Measurements from ENCODE around the gene ZBTB42.

Gene ZBTB42

GRCh38 chr14:104767634-104767918, 33.3 kb upstream of the ZBTB42 start:
- in situ Hi-C loops (cut with HindIII; ENCODE audit: low pct_ligation_motif_present, low pct_unique_long_range_greater_than_20kb, low sequenced_read_pairs): no loop called here
- no peak for DNase-seq

GRCh38 chr14:104768437-104769323, 32.2 kb upstream of the ZBTB42 start:
- in situ Hi-C loops (cut with HindIII; ENCODE audit: low pct_ligation_motif_present, low pct_unique_long_range_greater_than_20kb, low sequenced_read_pairs): no loop called here
- DNase-seq: peak; percentile 71

GRCh38 chr14:104769324-104770071, 31.4 kb upstream of the ZBTB42 start:
- DNase-seq: no peak
- in situ Hi-C loops (cut with HindIII; ENCODE audit: low pct_ligation_motif_present, low pct_unique_long_range_greater_than_20kb, low sequenced_read_pairs): no loop called here

GRCh38 chr14:104770072-104770579, 30.8 kb upstream of the ZBTB42 start:
- DNase-seq: no peak
- in situ Hi-C loops (cut with HindIII; ENCODE audit: low pct_ligation_motif_present, low pct_unique_long_range_greater_than_20kb, low sequenced_read_pairs): no loop called here

- no peak for DNase-seq
- in situ Hi-C loops (cut with HindIII; ENCODE audit: low pct_ligation_motif_present, low pct_unique_long_range_greater_than_20kb, low sequenced_read_pairs): no loop called here
Measured at GRCh38 chr14:104770851-104771272, 30.0 kb upstream of the ZBTB42 start.

- no peak for DNase-seq
- in situ Hi-C loops (cut with HindIII; ENCODE audit: low pct_ligation_motif_present, low pct_unique_long_range_greater_than_20kb, low sequenced_read_pairs): no loop called here
Measured at GRCh38 chr14:104771374-104771773, 29.5 kb upstream of the ZBTB42 start.

- in situ Hi-C loops (cut with HindIII; ENCODE audit: low pct_ligation_motif_present, low pct_unique_long_range_greater_than_20kb, low sequenced_read_pairs): no loop called here
Measured at GRCh38 chr14:104771918-104772706, 28.8 kb upstream of the ZBTB42 start.

GRCh38 chr14:104772707-104773504, 28.0 kb upstream of the ZBTB42 start:
- no peak for DNase-seq
- in situ Hi-C loops (cut with HindIII; ENCODE audit: low pct_ligation_motif_present, low pct_unique_long_range_greater_than_20kb, low sequenced_read_pairs): no loop called here

More at GRCh38 chr14:104771918-104772706, 28.8 kb upstream of the ZBTB42 start:
- no peak for DNase-seq

- in situ Hi-C loops (cut with HindIII; ENCODE audit: low pct_ligation_motif_present, low pct_unique_long_range_greater_than_20kb, low sequenced_read_pairs): no loop called here
Measured at GRCh38 chr14:104773505-104774452, 27.1 kb upstream of the ZBTB42 start.

GRCh38 chr14:104774453-104775072, 26.3 kb upstream of the ZBTB42 start:
- in situ Hi-C loops (cut with HindIII; ENCODE audit: low pct_ligation_motif_present, low pct_unique_long_range_greater_than_20kb, low sequenced_read_pairs): no loop called here
- DNase-seq: no peak

More at GRCh38 chr14:104773505-104774452, 27.1 kb upstream of the ZBTB42 start:
- no peak for DNase-seq

- in situ Hi-C loops (cut with HindIII; ENCODE audit: low pct_ligation_motif_present, low pct_unique_long_range_greater_than_20kb, low sequenced_read_pairs): no loop called here
- no peak for DNase-seq
Measured at GRCh38 chr14:104775073-104775489, 25.8 kb upstream of the ZBTB42 start.

GRCh38 chr14:104776481-104776880, 24.4 kb upstream of the ZBTB42 start:
- no peak for DNase-seq
- in situ Hi-C loops (cut with HindIII; ENCODE audit: low pct_ligation_motif_present, low pct_unique_long_range_greater_than_20kb, low sequenced_read_pairs): no loop called here

- DNase-seq: no peak
- in situ Hi-C loops (cut with HindIII; ENCODE audit: low pct_ligation_motif_present, low pct_unique_long_range_greater_than_20kb, low sequenced_read_pairs): no loop called here
Measured at GRCh38 chr14:104776961-104777807, 23.7 kb upstream of the ZBTB42 start.

- DNase-seq: no peak
- in situ Hi-C loops (cut with HindIII; ENCODE audit: low pct_ligation_motif_present, low pct_unique_long_range_greater_than_20kb, low sequenced_read_pairs): no loop called here
Measured at GRCh38 chr14:104777808-104778249, 23.1 kb upstream of the ZBTB42 start.

GRCh38 chr14:104778694-104779331, 22.1 kb upstream of the ZBTB42 start:
- DNase-seq: no peak
- in situ Hi-C loops (cut with HindIII; ENCODE audit: low pct_ligation_motif_present, low pct_unique_long_range_greater_than_20kb, low sequenced_read_pairs): no loop called here
